ENCODE measurements around the gene B3GNT8.
"Not testable (repeated sequence)": the region's sequence is repeated elsewhere in the genome, so short reads cannot be mapped to it uniquely, and the experiment has no call there.

The B3GNT8 gene

DNA sequence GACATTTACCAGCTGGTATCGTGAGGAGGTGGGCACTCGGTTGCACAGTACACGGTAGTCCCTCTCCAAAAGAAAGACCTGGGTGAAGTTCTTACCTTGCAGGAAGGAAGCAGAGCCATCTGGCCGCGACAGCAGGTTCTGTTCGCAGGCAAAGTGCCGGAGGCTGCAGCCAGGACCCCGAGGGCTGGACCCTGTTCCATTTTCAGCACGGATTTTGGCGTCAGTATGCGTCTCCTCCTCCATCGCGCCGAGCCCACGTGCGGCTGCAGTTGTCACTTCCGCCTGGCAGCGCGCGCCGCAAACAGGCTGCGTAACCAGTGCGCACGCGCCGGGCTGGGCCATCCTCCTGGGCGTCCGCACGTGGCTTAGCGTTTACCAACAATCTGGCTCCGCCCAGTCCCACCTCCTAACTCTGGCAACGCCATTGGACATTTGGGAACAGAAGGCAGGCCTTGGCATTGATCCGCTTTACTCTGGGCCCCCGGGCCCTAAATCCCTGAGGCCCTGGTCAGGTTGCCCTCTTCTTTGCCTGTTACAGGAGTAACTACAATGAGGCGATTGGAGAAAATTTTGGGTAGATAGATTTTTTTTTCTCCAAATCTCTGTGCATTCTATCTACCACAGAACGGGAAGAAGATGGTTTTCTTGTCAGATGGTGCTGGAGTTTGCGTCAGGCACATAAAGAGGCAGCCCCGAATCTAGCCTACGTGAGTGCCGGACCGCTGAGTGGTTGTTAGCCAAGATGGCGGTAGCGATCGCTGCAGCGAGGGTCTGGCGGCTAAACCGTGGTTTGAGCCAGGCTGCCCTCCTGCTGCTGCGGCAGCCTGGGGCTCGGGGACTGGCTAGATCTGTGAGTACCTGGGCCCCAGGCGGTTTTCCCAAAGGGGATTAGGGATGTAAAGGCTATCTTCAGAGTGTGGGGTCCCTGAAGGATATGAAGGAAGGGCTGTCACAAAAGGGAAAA is 29.8 kb downstream of the B3GNT8 start, which contains the start of the genes BCKDHA and EXOSC5:
TSS of gene BCKDHA (plus strand) at position 733 of the 964 bp plus-strand sequence. CDS start at position 743, 10 bp downstream.
TSS of gene EXOSC5 (minus strand) at position 274 of the 964 bp plus-strand sequence. CDS start at position 243, 31 bp downstream.
- peak; percentile 94 to 100 (median 97) for DNase-seq (ENCODE audit: low read depth in 3 of 3, low spot score in 1 of 3)

- no peak for DNase-seq (ENCODE audit: low read depth in 3 of 3, low spot score in 1 of 3)
Measured at GRCh38 chr19:41395355-41395754, 31.8 kb downstream of the B3GNT8 start.

DNA sequence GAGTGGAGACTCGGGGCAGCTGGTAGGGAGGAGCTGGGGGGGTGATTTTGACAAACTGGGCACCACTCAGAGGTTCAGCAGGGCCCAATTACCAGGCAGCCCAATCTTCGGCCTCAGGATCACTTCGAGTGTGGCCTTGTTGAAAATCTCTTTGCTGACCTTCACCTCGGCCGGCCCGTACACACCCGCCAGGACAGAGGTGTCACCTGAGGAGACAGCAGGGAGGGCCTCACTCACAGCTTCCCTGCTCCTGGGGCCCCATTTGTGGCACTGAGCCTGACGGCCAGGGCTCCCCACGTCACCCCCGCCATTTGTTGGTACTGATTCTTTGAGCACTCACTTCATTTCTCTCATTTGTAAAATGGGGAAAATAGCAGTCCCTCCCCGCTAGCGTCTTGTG is 34.4 kb downstream of the B3GNT8 start:
- no peak for DNase-seq (ENCODE audit: low read depth in 3 of 3, low spot score in 1 of 3)

GRCh38 chr19:41391618-41392017 is 35.6 kb downstream of the B3GNT8 start:
- DNase-seq (ENCODE audit: low read depth in 3 of 3, low spot score in 1 of 3) = no peak

DNA sequence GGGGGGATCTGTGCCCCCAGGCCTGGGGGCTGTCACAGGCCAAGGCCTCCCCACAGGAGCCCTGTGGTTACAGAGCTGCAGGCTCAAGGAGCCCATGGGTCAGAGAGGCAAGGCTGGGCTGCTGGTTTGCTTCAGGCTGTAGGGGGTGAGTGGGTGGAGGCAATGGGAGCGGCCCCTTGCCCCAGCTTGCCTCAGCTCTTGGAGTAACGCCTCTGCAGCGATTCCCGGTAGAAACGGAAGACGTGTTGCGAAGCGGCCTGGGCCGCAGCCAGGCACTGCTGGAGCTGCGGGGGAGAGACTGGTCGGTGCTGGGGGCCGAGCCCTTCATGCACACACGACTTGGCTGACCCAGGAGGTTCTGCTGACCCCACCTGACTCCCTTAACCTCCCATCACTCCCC is 40.7 kb downstream of the B3GNT8 start:
- DNase-seq (ENCODE audit: low read depth in 3 of 3, low spot score in 1 of 3) = no peak

- DNase-seq (ENCODE audit: low read depth in 3 of 3, low spot score in 1 of 3) = no peak
Measured at GRCh38 chr19:41384351-41384750, 42.8 kb downstream of the B3GNT8 start.

DNA sequence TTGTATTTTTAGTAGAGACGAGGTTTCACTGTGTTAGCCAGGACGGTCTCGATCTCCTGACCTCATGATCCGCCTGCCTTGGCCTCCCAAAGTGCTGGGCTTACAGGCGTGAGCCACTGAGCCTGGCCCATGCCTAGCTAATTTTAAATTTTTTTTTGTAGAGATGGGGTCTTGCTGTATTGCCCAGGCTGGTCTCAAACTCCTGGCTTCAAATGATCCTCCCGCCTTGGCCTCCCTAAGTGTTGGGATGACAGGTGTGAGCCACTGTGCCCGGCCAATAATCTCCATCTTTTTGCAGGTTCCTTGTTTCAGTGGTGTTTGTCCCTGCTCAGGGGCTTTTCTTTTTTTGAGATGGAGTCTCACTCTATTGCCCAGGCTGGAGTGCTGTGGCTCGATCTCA is 45.6 kb downstream of the B3GNT8 start:
- DNase-seq (ENCODE audit: low read depth in 3 of 3, low spot score in 1 of 3) = not testable (repeated sequence)

DNA sequence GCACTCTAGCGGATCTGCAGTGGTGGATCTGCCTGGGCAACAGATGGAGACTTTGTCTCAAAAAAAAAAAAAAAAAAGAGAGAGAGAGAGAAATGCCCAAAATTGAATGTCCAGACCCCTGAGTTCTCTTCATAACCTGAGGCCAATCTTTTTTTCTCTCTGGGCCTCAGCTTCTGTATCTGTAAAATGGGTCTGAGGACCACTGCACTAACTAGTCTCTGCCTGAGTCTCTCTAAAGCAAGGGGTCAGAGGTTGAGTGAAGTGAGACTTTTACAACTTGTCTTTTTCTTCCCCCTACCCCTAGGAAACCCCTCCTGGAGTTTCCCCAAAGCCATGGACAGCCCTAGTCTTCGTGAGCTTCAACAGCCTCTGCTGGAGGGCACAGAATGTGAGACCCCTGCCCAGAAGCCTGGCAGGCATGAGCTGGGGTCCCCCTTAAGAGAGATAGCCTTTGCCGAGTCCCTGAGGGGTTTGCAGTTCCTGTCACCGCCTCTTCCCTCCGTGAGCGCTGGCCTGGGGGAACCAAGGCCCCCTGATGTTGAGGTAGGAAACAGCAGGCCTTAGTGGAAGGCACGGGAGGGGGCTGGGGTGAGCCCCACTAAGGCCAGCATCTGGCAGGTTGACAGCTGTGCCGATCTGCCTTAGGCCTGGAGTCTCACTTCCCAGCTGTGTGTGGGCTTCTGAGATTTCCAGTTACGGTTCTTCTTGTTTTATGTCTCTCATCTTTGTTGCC is 49.0 kb downstream of the B3GNT8 start:
- no peak for DNase-seq (ENCODE audit: low read depth in 3 of 3, low spot score in 1 of 3)

- no peak for DNase-seq (ENCODE audit: low read depth in 3 of 3, low spot score in 1 of 3)
Measured at GRCh38 chr19:41376998-41377365, 50.2 kb downstream of the B3GNT8 start.

DNA sequence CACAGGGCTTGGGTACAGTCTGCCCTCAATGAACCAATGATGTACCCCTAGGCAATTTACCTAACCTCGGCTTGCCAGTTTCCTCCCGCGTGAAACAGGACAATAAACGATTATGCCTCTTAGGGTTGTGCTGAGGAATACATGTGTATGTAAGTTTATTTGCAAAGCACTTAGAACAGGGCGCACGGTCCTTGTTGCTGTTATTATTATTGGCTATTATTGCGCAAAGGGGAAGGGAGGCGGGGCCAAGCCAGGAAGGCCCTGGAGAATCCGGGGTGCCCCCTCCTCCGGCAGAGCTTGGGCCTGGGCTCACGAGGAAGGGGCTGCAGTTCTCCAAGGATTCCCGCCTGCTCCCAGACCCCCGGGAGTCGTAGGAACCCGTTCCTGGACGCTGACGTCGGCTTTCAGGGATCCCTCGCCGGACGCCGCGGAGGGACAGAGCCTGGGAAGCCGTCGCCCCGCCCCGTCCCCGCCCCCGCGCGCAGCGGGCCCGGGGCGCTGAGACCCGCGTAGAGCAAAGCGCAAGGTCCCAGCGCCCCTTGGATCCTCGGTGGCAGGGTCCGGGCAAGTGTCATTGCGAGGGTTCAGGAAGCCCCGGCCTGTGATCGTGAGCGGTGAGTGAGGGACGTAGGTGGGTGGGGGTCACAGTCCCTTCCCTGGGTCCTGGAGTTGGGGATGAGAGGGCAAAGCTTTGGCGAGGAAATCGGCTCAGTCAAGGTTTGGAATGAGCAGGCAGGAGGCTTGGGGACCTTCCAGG is 50.8 kb downstream of the B3GNT8 start, which contains the start of gene TMEM91:
TSS of gene TMEM91 (plus strand) at position 293 of the 757 bp plus-strand sequence. CDS start 1,777 bp downstream, outside the sequence.
- DNase-seq (ENCODE audit: low read depth in 3 of 3, low spot score in 1 of 3) = no peak
